ENCODE measurements around the gene TRAK2.
"Not testable (repeated sequence)": the region's sequence is repeated elsewhere in the genome, so short reads cannot be mapped to it uniquely, and the experiment has no call there.

The TRAK2 gene

DNA sequence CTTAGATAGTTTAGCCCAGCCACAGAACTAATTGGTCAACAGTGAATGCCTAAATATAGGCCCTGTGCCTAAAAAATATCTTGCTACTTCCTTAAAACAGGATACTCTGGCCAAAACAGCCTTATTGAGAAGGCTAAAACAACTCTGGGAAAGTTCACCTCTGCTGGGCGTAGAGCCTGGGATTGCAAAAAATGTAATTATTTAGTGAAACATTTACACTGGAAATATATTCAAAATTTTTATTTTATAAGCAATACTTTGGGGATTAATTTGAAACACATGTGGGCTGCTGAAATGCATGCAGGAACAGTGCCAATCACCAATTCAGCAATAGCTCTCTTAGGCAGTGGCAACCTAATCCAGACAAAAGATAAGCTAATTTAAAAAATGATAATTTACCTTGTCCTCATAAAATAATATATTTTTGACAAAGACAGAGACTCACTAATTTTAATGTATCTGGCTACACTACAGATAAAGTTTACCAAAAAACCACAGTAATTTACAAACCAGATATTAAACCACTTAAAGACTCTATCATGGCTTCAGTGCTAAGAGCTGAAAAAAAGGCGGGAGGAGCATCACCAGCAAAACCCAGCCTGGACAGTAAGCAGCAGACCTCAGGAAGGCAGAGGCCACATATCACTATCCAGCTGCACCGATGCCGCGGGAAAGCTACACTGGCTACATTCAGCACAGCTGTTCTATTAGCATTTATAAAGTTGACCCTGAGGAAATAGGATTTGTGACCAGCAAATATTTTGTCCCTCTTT is 18.5 kb downstream of the TRAK2 start:
- H3K79me2 ChIP-seq (ENCODE audit: insufficient read depth, low read length), result no peaks in the 10 kb centered on the region; the same call in 1 of the 2 replicates
- H4K20me1 ChIP-seq (ENCODE audit: insufficient read depth, low read length), result no peaks in the 10 kb centered on the region
- no peaks in the 10 kb centered on the region for H3F3A ChIP-seq (ENCODE audit: insufficient read depth, low read length)
- H3K4me1 ChIP-seq (ENCODE audit: insufficient read depth, low read length, severe bottlenecking), result no peaks in the 10 kb centered on the region
- H3K27ac ChIP-seq (ENCODE audit: low read depth, low read length, poor library complexity, severe bottlenecking), result no peak overlapping the region
- H3K4me2 ChIP-seq (ENCODE audit: low read length), result no peak overlapping the region
- H3K9me3 ChIP-seq (ENCODE audit: low read length), result no peaks in the 10 kb centered on the region
- no peak overlapping the region for H3K9ac ChIP-seq (ENCODE audit: low read length)
- TF ChIP-seq CTCF (IDR thresholded peaks at IDR 0.05; ENCODE audit: low read length), result no peak
- no peak for TF ChIP-seq EZH2 (IDR thresholded peaks at IDR 0.05; ENCODE audit: borderline replicate concordance, low read length)
- no peak overlapping the region for H3K4me3 ChIP-seq (ENCODE audit: low read depth, low read length, poor library complexity, severe bottlenecking)
- H3K27me3 ChIP-seq (ENCODE audit: insufficient read depth, low read length), result no peaks in the 10 kb centered on the region
- no peaks in the 10 kb centered on the region for H3K9me2 ChIP-seq (ENCODE audit: low read depth, low read length)
- H2AFZ ChIP-seq (ENCODE audit: low read length), result no peak overlapping the region
- H3K36me3 ChIP-seq (ENCODE audit: insufficient read depth, low read length), result no peaks in the 10 kb centered on the region

GRCh38 chr2:201432038-201432620 is 19.1 kb downstream of the TRAK2 start:
- no peak for TF ChIP-seq EZH2 (IDR thresholded peaks at IDR 0.05; ENCODE audit: borderline replicate concordance, low read length)
- TF ChIP-seq CTCF (IDR thresholded peaks at IDR 0.05; ENCODE audit: low read length), result no peak
- H2AFZ ChIP-seq (ENCODE audit: low read length), result no peak overlapping the region
- H3K79me2 ChIP-seq (ENCODE audit: insufficient read depth, low read length), result no peaks in the 10 kb centered on the region; the same call in 1 of the 2 replicates
- H3K9me2 ChIP-seq (ENCODE audit: low read depth, low read length), result no peaks in the 10 kb centered on the region
- no peak overlapping the region for H3K4me3 ChIP-seq (ENCODE audit: low read depth, low read length, poor library complexity, severe bottlenecking)
- no peaks in the 10 kb centered on the region for H3K27me3 ChIP-seq (ENCODE audit: insufficient read depth, low read length)
- no peak overlapping the region for H3K27ac ChIP-seq (ENCODE audit: low read depth, low read length, poor library complexity, severe bottlenecking)
- no peak overlapping the region for H3K9ac ChIP-seq (ENCODE audit: low read length)
- H3K4me2 ChIP-seq (ENCODE audit: low read length), result no peak overlapping the region
- no peaks in the 10 kb centered on the region for H4K20me1 ChIP-seq (ENCODE audit: insufficient read depth, low read length)
- no peaks in the 10 kb centered on the region for H3K36me3 ChIP-seq (ENCODE audit: insufficient read depth, low read length)
- H3F3A ChIP-seq (ENCODE audit: insufficient read depth, low read length), result no peaks in the 10 kb centered on the region
- no peaks in the 10 kb centered on the region for H3K9me3 ChIP-seq (ENCODE audit: low read length)
- H3K4me1 ChIP-seq (ENCODE audit: insufficient read depth, low read length, severe bottlenecking), result no peaks in the 10 kb centered on the region

DNA sequence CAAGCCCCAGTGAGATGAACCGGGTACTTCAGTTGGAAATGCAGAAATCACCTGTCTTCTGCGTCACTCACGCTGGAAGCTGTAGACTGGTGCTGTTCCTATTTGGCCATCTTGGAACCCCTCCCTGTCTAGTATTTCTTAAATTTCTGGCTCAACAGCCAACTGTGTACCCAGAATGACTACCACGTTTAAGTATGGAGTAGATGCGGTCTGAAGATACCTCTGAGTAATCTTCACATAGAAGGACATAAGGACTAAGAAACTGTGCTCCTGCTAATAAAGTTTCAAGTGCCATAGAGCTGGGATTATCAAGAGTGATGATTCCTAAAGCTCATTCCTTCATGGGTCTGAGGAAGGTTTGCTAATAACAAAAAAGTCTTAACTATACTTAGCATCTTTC is 20.4 kb downstream of the TRAK2 start:
- Histone ChIP-seq H3K79me2 (ENCODE audit: insufficient read depth, low read length) (no peaks in the 10 kb centered on the region; the same call in 1 of the 2 replicates), H3K9ac (ENCODE audit: low read length) (no peak overlapping the region), H3K27ac (ENCODE audit: low read depth, low read length, poor library complexity, severe bottlenecking) (no peak overlapping the region), H4K20me1 (ENCODE audit: insufficient read depth, low read length) (no peaks in the 10 kb centered on the region), H3K9me3 (ENCODE audit: low read length) (no peaks in the 10 kb centered on the region), H3K4me3 (ENCODE audit: low read depth, low read length, poor library complexity, severe bottlenecking) (no peak overlapping the region), H3K9me2 (ENCODE audit: low read depth, low read length) (no peaks in the 10 kb centered on the region), H3K27me3 (ENCODE audit: insufficient read depth, low read length) (no peaks in the 10 kb centered on the region), H3K4me1 (ENCODE audit: insufficient read depth, low read length, severe bottlenecking) (no peaks in the 10 kb centered on the region), H2AFZ (ENCODE audit: low read length) (no peak overlapping the region), H3K4me2 (ENCODE audit: low read length) (no peak overlapping the region), H3F3A (ENCODE audit: insufficient read depth, low read length) (no peaks in the 10 kb centered on the region), H3K36me3 (ENCODE audit: insufficient read depth, low read length) (no peaks in the 10 kb centered on the region)
- TF ChIP-seq EZH2 (IDR thresholded peaks at IDR 0.05; ENCODE audit: borderline replicate concordance, low read length) (no peak), CTCF (IDR thresholded peaks at IDR 0.05; ENCODE audit: low read length) (no peak)

DNA sequence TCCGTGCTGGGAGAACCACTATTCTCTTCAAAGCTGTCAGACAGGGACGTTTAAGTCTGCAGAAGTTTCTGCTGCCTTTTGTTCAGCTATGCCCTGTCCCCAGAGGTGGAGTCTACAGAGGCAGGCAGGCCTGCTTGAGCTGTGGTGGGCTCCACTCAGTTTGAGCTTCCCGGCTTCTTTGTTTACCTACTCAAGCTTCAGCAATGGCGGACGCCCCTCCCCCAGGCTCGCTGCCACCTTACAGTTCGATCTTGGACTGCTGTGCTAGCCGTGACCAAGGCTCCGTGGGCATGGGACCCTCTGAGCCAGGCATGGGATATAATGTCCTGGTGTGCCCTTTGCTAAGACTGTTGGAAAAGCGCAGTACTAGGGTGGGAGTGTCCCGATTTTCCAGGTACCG is 20.9 kb downstream of the TRAK2 start:
- H3K4me1 ChIP-seq (ENCODE audit: insufficient read depth, low read length, severe bottlenecking); H3K27me3 ChIP-seq (ENCODE audit: insufficient read depth, low read length); H2AFZ ChIP-seq (ENCODE audit: low read length); H3K9ac ChIP-seq (ENCODE audit: low read length); H4K20me1 ChIP-seq (ENCODE audit: insufficient read depth, low read length); H3K9me3 ChIP-seq (ENCODE audit: low read length); H3K79me2 ChIP-seq (ENCODE audit: insufficient read depth, low read length); H3K4me2 ChIP-seq (ENCODE audit: low read length); H3K27ac ChIP-seq (ENCODE audit: low read depth, low read length, poor library complexity, severe bottlenecking); H3K9me2 ChIP-seq (ENCODE audit: low read depth, low read length); H3K4me3 ChIP-seq (ENCODE audit: low read depth, low read length, poor library complexity, severe bottlenecking); H3K36me3 ChIP-seq (ENCODE audit: insufficient read depth, low read length); H3F3A ChIP-seq (ENCODE audit: insufficient read depth, low read length): not testable (repeated sequence)

GRCh38 chr2:201429835-201430234 is 21.4 kb downstream of the TRAK2 start:
- H3K36me3 ChIP-seq (ENCODE audit: insufficient read depth, low read length); H3F3A ChIP-seq (ENCODE audit: insufficient read depth, low read length); H3K27ac ChIP-seq (ENCODE audit: low read depth, low read length, poor library complexity, severe bottlenecking): not testable (repeated sequence)

More at GRCh38 chr2:201429835-201430234, 21.4 kb downstream of the TRAK2 start:
- not testable (repeated sequence) for H3K9me2 ChIP-seq (ENCODE audit: low read depth, low read length); H3K27me3 ChIP-seq (ENCODE audit: insufficient read depth, low read length); H4K20me1 ChIP-seq (ENCODE audit: insufficient read depth, low read length); H2AFZ ChIP-seq (ENCODE audit: low read length); H3K9me3 ChIP-seq (ENCODE audit: low read length); H3K79me2 ChIP-seq (ENCODE audit: insufficient read depth, low read length); H3K9ac ChIP-seq (ENCODE audit: low read length); H3K4me3 ChIP-seq (ENCODE audit: low read depth, low read length, poor library complexity, severe bottlenecking); H3K4me2 ChIP-seq (ENCODE audit: low read length); H3K4me1 ChIP-seq (ENCODE audit: insufficient read depth, low read length, severe bottlenecking)

All from OCI-LY1 (cell line).